ENCODE data around the gene FGR.

- TF ChIP-seq GATA2 (IDR thresholded peaks at IDR 0.05; ENCODE audit: low read depth, low read length) (no peak), GATA3 (IDR thresholded peaks at IDR 0.05; ENCODE audit: low read depth, low read length) (no peak)
Observed at GRCh38 chr1:27604579-27605299, 30.2 kb downstream of the FGR start.

Measured in SH-SY5Y (cell line).